Measurements from ENCODE around the gene ZPLD1.

Gene ZPLD1

GRCh38 chr3:102443021-102443420 is 8.2 kb downstream of the ZPLD1 start:
- no peak overlapping the region for H3K9ac ChIP-seq (ENCODE audit: low read length)
- H3K36me3 ChIP-seq (ENCODE audit: control insufficient read depth, insufficient read depth, low read length), result no peaks in the 10 kb centered on the region
- H3K27me3 ChIP-seq (ENCODE audit: control insufficient read depth, insufficient read depth, low read length), result no peaks in the 10 kb centered on the region

GRCh38 chr3:102444101-102444500 is 9.3 kb downstream of the ZPLD1 start:
- Histone ChIP-seq H3K27me3 (ENCODE audit: control insufficient read depth, insufficient read depth, low read length) (no peaks in the 10 kb centered on the region), H3K9ac (ENCODE audit: low read length) (no peak overlapping the region), H3K4me3 (ENCODE audit: low read length) (no peak overlapping the region), H3K27ac (ENCODE audit: low read depth, low read length) (no peak overlapping the region), H3K4me1 (ENCODE audit: control insufficient read depth, insufficient read depth, low read length) (no peaks in the 10 kb centered on the region), H3K36me3 (ENCODE audit: control insufficient read depth, insufficient read depth, low read length) (no peaks in the 10 kb centered on the region)

More at GRCh38 chr3:102443021-102443420, 8.2 kb downstream of the ZPLD1 start:
- Histone ChIP-seq H3K4me1 (ENCODE audit: control insufficient read depth, insufficient read depth, low read length) (no peaks in the 10 kb centered on the region), H3K4me3 (ENCODE audit: low read length) (no peak overlapping the region), H3K27ac (ENCODE audit: low read depth, low read length) (no peak overlapping the region)

- Histone ChIP-seq H3K27me3 (ENCODE audit: control insufficient read depth, insufficient read depth, low read length) (no peaks in the 10 kb centered on the region), H3K27ac (ENCODE audit: low read depth, low read length) (no peak overlapping the region), H3K4me3 (ENCODE audit: low read length) (no peak overlapping the region), H3K36me3 (ENCODE audit: control insufficient read depth, insufficient read depth, low read length) (no peaks in the 10 kb centered on the region), H3K4me1 (ENCODE audit: control insufficient read depth, insufficient read depth, low read length) (no peaks in the 10 kb centered on the region), H3K9ac (ENCODE audit: low read length) (no peak overlapping the region)
Observed at GRCh38 chr3:102447272-102447671, 12.5 kb downstream of the ZPLD1 start.

- Histone ChIP-seq H3K27ac (ENCODE audit: low read depth, low read length) (no peak overlapping the region), H3K36me3 (ENCODE audit: control insufficient read depth, insufficient read depth, low read length) (no peaks in the 10 kb centered on the region), H3K4me3 (ENCODE audit: low read length) (no peak overlapping the region)
Observed at GRCh38 chr3:102449341-102449740, 14.5 kb downstream of the ZPLD1 start.

GRCh38 chr3:102449930-102450329 is 15.1 kb downstream of the ZPLD1 start:
- no peak overlapping the region for H3K27ac ChIP-seq (ENCODE audit: low read depth, low read length)
- H3K9ac ChIP-seq (ENCODE audit: low read length), result no peak overlapping the region
- H3K36me3 ChIP-seq (ENCODE audit: control insufficient read depth, insufficient read depth, low read length), result no peaks in the 10 kb centered on the region
- H3K4me3 ChIP-seq (ENCODE audit: low read length), result no peak overlapping the region
- H3K27me3 ChIP-seq (ENCODE audit: control insufficient read depth, insufficient read depth, low read length), result no peaks in the 10 kb centered on the region
- no peaks in the 10 kb centered on the region for H3K4me1 ChIP-seq (ENCODE audit: control insufficient read depth, insufficient read depth, low read length)

More at GRCh38 chr3:102449341-102449740, 14.5 kb downstream of the ZPLD1 start:
- Histone ChIP-seq H3K27me3 (ENCODE audit: control insufficient read depth, insufficient read depth, low read length) (no peaks in the 10 kb centered on the region), H3K9ac (ENCODE audit: low read length) (no peak overlapping the region), H3K4me1 (ENCODE audit: control insufficient read depth, insufficient read depth, low read length) (no peaks in the 10 kb centered on the region)

GRCh38 chr3:102450976-102451375 is 16.2 kb downstream of the ZPLD1 start:
- Histone ChIP-seq H3K4me3 (ENCODE audit: low read length) (no peak overlapping the region), H3K27ac (ENCODE audit: low read depth, low read length) (no peak overlapping the region), H3K27me3 (ENCODE audit: control insufficient read depth, insufficient read depth, low read length) (no peaks in the 10 kb centered on the region), H3K4me1 (ENCODE audit: control insufficient read depth, insufficient read depth, low read length) (no peaks in the 10 kb centered on the region), H3K36me3 (ENCODE audit: control insufficient read depth, insufficient read depth, low read length) (no peaks in the 10 kb centered on the region), H3K9ac (ENCODE audit: low read length) (no peak overlapping the region)

- H3K27me3 ChIP-seq (ENCODE audit: control insufficient read depth, insufficient read depth, low read length), result no peaks in the 10 kb centered on the region
- no peaks in the 10 kb centered on the region for H3K4me1 ChIP-seq (ENCODE audit: control insufficient read depth, insufficient read depth, low read length)
- no peak overlapping the region for H3K9ac ChIP-seq (ENCODE audit: low read length)
- no peaks in the 10 kb centered on the region for H3K36me3 ChIP-seq (ENCODE audit: control insufficient read depth, insufficient read depth, low read length)
- H3K27ac ChIP-seq (ENCODE audit: low read depth, low read length), result no peak overlapping the region
- no peak overlapping the region for H3K4me3 ChIP-seq (ENCODE audit: low read length)
Observed at GRCh38 chr3:102451543-102451942, 16.7 kb downstream of the ZPLD1 start.

GRCh38 chr3:102454181-102454580 is 19.4 kb downstream of the ZPLD1 start:
- no peaks in the 10 kb centered on the region for H3K36me3 ChIP-seq (ENCODE audit: control insufficient read depth, insufficient read depth, low read length)
- no peaks in the 10 kb centered on the region for H3K4me1 ChIP-seq (ENCODE audit: control insufficient read depth, insufficient read depth, low read length)
- no peak overlapping the region for H3K4me3 ChIP-seq (ENCODE audit: low read length)
- H3K9ac ChIP-seq (ENCODE audit: low read length), result no peak overlapping the region
- no peak overlapping the region for H3K27ac ChIP-seq (ENCODE audit: low read depth, low read length)
- no peaks in the 10 kb centered on the region for H3K27me3 ChIP-seq (ENCODE audit: control insufficient read depth, insufficient read depth, low read length)

- Histone ChIP-seq H3K4me3 (ENCODE audit: low read length) (no peak overlapping the region), H3K27me3 (ENCODE audit: control insufficient read depth, insufficient read depth, low read length) (no peaks in the 10 kb centered on the region), H3K9ac (ENCODE audit: low read length) (no peak overlapping the region), H3K27ac (ENCODE audit: low read depth, low read length) (no peak overlapping the region), H3K36me3 (ENCODE audit: control insufficient read depth, insufficient read depth, low read length) (no peaks in the 10 kb centered on the region), H3K4me1 (ENCODE audit: control insufficient read depth, insufficient read depth, low read length) (no peaks in the 10 kb centered on the region)
Observed at GRCh38 chr3:102457644-102458043, 22.8 kb downstream of the ZPLD1 start.

- no peaks in the 10 kb centered on the region for H3K36me3 ChIP-seq (ENCODE audit: control insufficient read depth, insufficient read depth, low read length)
- H3K27ac ChIP-seq (ENCODE audit: low read depth, low read length), result no peak overlapping the region
- H3K9ac ChIP-seq (ENCODE audit: low read length), result no peak overlapping the region
- H3K4me3 ChIP-seq (ENCODE audit: low read length), result no peak overlapping the region
- no peaks in the 10 kb centered on the region for H3K4me1 ChIP-seq (ENCODE audit: control insufficient read depth, insufficient read depth, low read length)
- H3K27me3 ChIP-seq (ENCODE audit: control insufficient read depth, insufficient read depth, low read length), result no peaks in the 10 kb centered on the region
Observed at GRCh38 chr3:102460579-102460978, 25.8 kb downstream of the ZPLD1 start.

GRCh38 chr3:102464261-102464660 is 29.4 kb downstream of the ZPLD1 start:
- H3K27ac ChIP-seq (ENCODE audit: low read depth, low read length), result no peak overlapping the region
- no peak overlapping the region for H3K9ac ChIP-seq (ENCODE audit: low read length)
- H3K4me1 ChIP-seq (ENCODE audit: control insufficient read depth, insufficient read depth, low read length), result no peaks in the 10 kb centered on the region
- H3K4me3 ChIP-seq (ENCODE audit: low read length), result no peak overlapping the region
- H3K27me3 ChIP-seq (ENCODE audit: control insufficient read depth, insufficient read depth, low read length), result no peaks in the 10 kb centered on the region
- no peaks in the 10 kb centered on the region for H3K36me3 ChIP-seq (ENCODE audit: control insufficient read depth, insufficient read depth, low read length)

GRCh38 chr3:102466001-102466400 is 31.2 kb downstream of the ZPLD1 start:
- H3K4me3 ChIP-seq (ENCODE audit: low read length), result no peak overlapping the region
- H3K36me3 ChIP-seq (ENCODE audit: control insufficient read depth, insufficient read depth, low read length), result no peaks in the 10 kb centered on the region
- H3K27ac ChIP-seq (ENCODE audit: low read depth, low read length), result no peak overlapping the region
- H3K9ac ChIP-seq (ENCODE audit: low read length), result no peak overlapping the region
- no peaks in the 10 kb centered on the region for H3K27me3 ChIP-seq (ENCODE audit: control insufficient read depth, insufficient read depth, low read length)
- no peaks in the 10 kb centered on the region for H3K4me1 ChIP-seq (ENCODE audit: control insufficient read depth, insufficient read depth, low read length)

GRCh38 chr3:102470066-102470465 is 35.3 kb downstream of the ZPLD1 start:
- H3K4me3 ChIP-seq (ENCODE audit: low read length), result no peak overlapping the region
- no peaks in the 10 kb centered on the region for H3K36me3 ChIP-seq (ENCODE audit: control insufficient read depth, insufficient read depth, low read length)
- H3K9ac ChIP-seq (ENCODE audit: low read length), result no peak overlapping the region
- no peaks in the 10 kb centered on the region for H3K27me3 ChIP-seq (ENCODE audit: control insufficient read depth, insufficient read depth, low read length)
- no peaks in the 10 kb centered on the region for H3K4me1 ChIP-seq (ENCODE audit: control insufficient read depth, insufficient read depth, low read length)
- no peak overlapping the region for H3K27ac ChIP-seq (ENCODE audit: low read depth, low read length)

All from rectal smooth muscle tissue (tissue), 1 donor.